MCF 10A (cell line): ENCODE data around the gene HPDL. TPM values are rescaled to one million over a fixed set of nuclear protein-coding genes. Genes with fewer than 3 reads are reported as not detected.
A peak's percentile ranks its signal among the peaks of the same experiment; 100 is the strongest.

Source experiments
- BruUV-seq: library from RNA; stranded (reverse); fragments of 400-500 nt; replicated peaks from 2 replicates; lab custom pipeline; 2021; lab: Mats Ljungman, UMichigan
- CTCF ChIA-PET: fragments of 300-600 bp; sonication (Branson Sonifier 250); formaldehyde crosslinking; extraction: SDS; loops from one replicate; lab custom pipeline; 2021; ENCODE audit warnings: antibody characterized with exemption, inconsistent platforms; lab: Yijun Ruan, JAX
- POLR2A ChIA-PET: fragments of 300-600, 350-650 bp; sonication (Branson Sonifier 250); formaldehyde crosslinking; extraction: SDS; loops from one replicate; lab custom pipeline; 2020; ENCODE audit warnings: antibody characterized with exemption, inconsistent platforms; lab: Yijun Ruan, JAX
- DNase-seq: peaks from one replicate; pipeline ENCODE4 v3.0.0-alpha.2; 2018; ENCODE audit not compliant: unreplicated experiment
- H3K27ac Mint-ChIP-seq: one replicate; pipeline ENCODE4 v1.8.0; 2022; ENCODE audit warnings: mild to moderate bottlenecking, low read depth, mixed read lengths; ENCODE audit not compliant: unreplicated experiment
- H3K27me3 Mint-ChIP-seq: one replicate; pipeline ENCODE4 v1.8.0; 2022; ENCODE audit warnings: mixed read lengths; ENCODE audit not compliant: insufficient read depth, unreplicated experiment
- H3K36me3 Mint-ChIP-seq: one replicate; pipeline ENCODE4 v1.8.0; 2022; ENCODE audit warnings: mild to moderate bottlenecking, moderate library complexity, mixed read lengths; ENCODE audit not compliant: insufficient read depth, unreplicated experiment
- H3K4me1 Mint-ChIP-seq: one replicate; pipeline ENCODE4 v1.8.0; 2022; ENCODE audit warnings: mixed read lengths; ENCODE audit not compliant: insufficient read depth, unreplicated experiment
- H3K4me3 Mint-ChIP-seq: one replicate; pipeline ENCODE4 v1.8.0; 2022; ENCODE audit warnings: mild to moderate bottlenecking, moderate library complexity, mixed read lengths; ENCODE audit not compliant: unreplicated experiment
- H3K9me3 Mint-ChIP-seq: one replicate; pipeline ENCODE4 v1.8.0; 2022; ENCODE audit warnings: mixed read lengths; ENCODE audit not compliant: unreplicated experiment
- CTCF ChIP-seq: fragments of 200-600 bp; IDR thresholded peaks from one replicate; pipeline ENCODE4 v1.8.0; 2022; ENCODE audit warnings: antibody characterized with exemption, mild to moderate bottlenecking; ENCODE audit not compliant: unreplicated experiment
- intact Hi-C: fragments of 100-400 bp; cut with micrococcal nuclease; formaldehyde crosslinking; loops from 2 replicates; pipeline ENCODE4 v1.14.1; 2022
- total RNA-seq: library from RNA; stranded (reverse); gene quantifications from 2 replicates; pipeline ENCODE4 v1.2.3, GENCODE V29; 2022

HPDL gene
- total RNA-seq, 1 experiment from 2014 or later = 0.37 TPM

GRCh38 chr1:45319761-45320160 lies 6.9 kb upstream of the HPDL start:
- H3K4me3 Mint-ChIP-seq = no peak overlapping the region
- POLR2A ChIA-PET = no interaction called here
- no peaks in the 10 kb centered on the region for H3K4me1 Mint-ChIP-seq
- H3K27me3 Mint-ChIP-seq = no peaks in the 10 kb centered on the region
- H3K36me3 Mint-ChIP-seq = no peaks in the 10 kb centered on the region
- no TSS peak for BruUV-seq
- DNase-seq = no peak
- no peaks in the 10 kb centered on the region for H3K9me3 Mint-ChIP-seq
- TF ChIP-seq CTCF = no peak
- CTCF ChIA-PET = interaction anchor here (1.3 kb wide), 1 partner anchor 305 kb away, joined by 4 read pairs; no protein-coding TSS in a partner anchor
- no peak overlapping the region for H3K27ac Mint-ChIP-seq
- intact Hi-C loops = no loop called here

- Mint-ChIP-seq H3K27ac (no peak overlapping the region), H3K4me3 (no peak overlapping the region), H3K27me3 (no peaks in the 10 kb centered on the region), H3K4me1 (no peaks in the 10 kb centered on the region), H3K9me3 (no peaks in the 10 kb centered on the region), H3K36me3 (no peaks in the 10 kb centered on the region)
- DNase-seq = no peak
- POLR2A ChIA-PET = no interaction called here
- CTCF ChIA-PET = interaction anchor here (0.6 to 1.1 kb wide), 4 partner anchors 11 to 107 kb away, joined by 3 read pairs; no protein-coding TSS in a partner anchor
- intact Hi-C loops = no loop called here
- no peak for TF ChIP-seq CTCF
- BruUV-seq = no TSS peak
These were observed 5.3 kb upstream of the HPDL start for GRCh38 chr1:45321444-45321843.

GRCh38 chr1:45322486-45323040 lies 4.1 kb upstream of the HPDL start:
- no peaks in the 10 kb centered on the region for H3K4me1 Mint-ChIP-seq
- no peaks in the 10 kb centered on the region for H3K27me3 Mint-ChIP-seq
- intact Hi-C loops = no loop called here
- no peak overlapping the region for H3K27ac Mint-ChIP-seq
- no peaks in the 10 kb centered on the region for H3K36me3 Mint-ChIP-seq
- DNase-seq = no peak
- POLR2A ChIA-PET = no interaction called here
- BruUV-seq = no TSS peak
- no peak for TF ChIP-seq CTCF
- no peak overlapping the region for H3K4me3 Mint-ChIP-seq
- H3K9me3 Mint-ChIP-seq = no peaks in the 10 kb centered on the region
- CTCF ChIA-PET = no interaction called here

- no peaks in the 10 kb centered on the region for H3K9me3 Mint-ChIP-seq
- no peak overlapping the region for H3K27ac Mint-ChIP-seq
- intact Hi-C loops = no loop called here
- CTCF ChIA-PET = interaction anchor here (0.6 kb wide), 3 partner anchors 23 to 1272 kb away, joined by 3 read pairs; partner anchors contain the start of gene TESK2
- peaks cover 8% of the 10 kb centered on the region for H3K36me3 Mint-ChIP-seq
- POLR2A ChIA-PET = interaction anchor here (2.3 kb wide), 1 partner anchor 14 kb away, joined by 15 read pairs; the partner anchor contains the start of genes MUTYH and TOE1
- H3K4me1 Mint-ChIP-seq = peaks cover 7% of the 10 kb centered on the region
- TF ChIP-seq CTCF = no peak
- H3K4me3 Mint-ChIP-seq = peak overlapping the region; percentile 70
- BruUV-seq = no TSS peak
- no peaks in the 10 kb centered on the region for H3K27me3 Mint-ChIP-seq
- DNase-seq = no peak
These were observed 716 bp upstream of the HPDL start for GRCh38 chr1:45325851-45326506.
